D721Med (cell line): ENCODE results near the gene DKK3.

Source experiments
- DNase-seq: peaks from one replicate; pipeline ENCODE4 v3.0.0; 2011; ENCODE audit warnings: low spot score; ENCODE audit not compliant: insufficient read length
- FAIRE-seq: peaks from 2 replicates; lab custom pipeline; 2011; peaks lifted over from hg19 to GRCh38; lab: Jason Lieb, UNC
- CTCF ChIP-seq: IDR thresholded peaks from 2 replicates; pipeline ENCODE4 v1.5.1; 2012; ENCODE audit warnings: mild to moderate bottlenecking, control low read depth; ENCODE audit not compliant: insufficient read depth; ENCODE audit errors: missing control alignments

Gene DKK3

GRCh38 chr11:12028303-12028702 is 19.9 kb upstream of the DKK3 start:
- no peak for TF ChIP-seq CTCF
- DNase-seq (no peak), FAIRE-seq (no peak)

DNA sequence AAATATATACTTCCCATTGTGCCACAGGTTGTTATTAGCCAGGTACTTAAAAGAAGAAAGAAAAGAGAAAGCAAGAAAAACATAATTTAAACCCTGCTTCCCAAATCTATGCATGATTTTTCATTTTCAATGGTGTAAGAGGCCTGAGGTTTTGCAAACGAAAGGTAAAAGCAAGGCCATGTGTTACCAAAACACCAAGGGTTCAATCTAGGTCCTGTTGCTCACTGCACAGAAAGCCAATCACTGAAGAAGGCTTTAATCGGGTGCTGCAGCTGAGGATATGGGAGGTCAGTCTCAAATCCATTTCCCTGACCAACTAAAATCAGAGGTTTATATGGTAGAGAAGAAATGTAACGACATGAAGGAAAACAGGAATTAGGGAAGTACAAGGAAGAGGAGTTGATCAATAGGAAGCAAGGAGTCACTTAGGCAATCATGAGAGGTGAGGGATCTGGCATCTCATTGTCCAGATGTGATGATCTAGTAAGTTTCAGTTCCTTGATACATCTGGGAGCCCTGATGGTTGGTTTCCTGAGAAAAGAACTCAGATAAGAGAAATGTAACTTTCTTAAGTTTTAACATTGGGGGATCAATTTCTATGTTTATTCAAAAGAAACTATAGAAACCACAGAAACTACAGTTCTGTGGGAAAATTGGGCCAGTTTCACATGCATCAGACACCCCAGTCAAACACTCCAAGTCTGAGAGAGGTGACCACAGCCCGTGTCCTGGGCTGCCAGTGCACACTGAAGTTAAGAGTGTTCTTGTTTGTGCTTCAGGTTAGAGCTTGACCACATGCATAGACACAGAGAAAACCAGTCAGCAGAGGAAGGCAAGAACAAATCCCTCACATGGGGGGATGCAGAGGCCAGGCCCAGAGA is 18.1 kb upstream of the DKK3 start:
- no peak for FAIRE-seq
- no peak for TF ChIP-seq CTCF
- no peak for DNase-seq

GRCh38 chr11:12024254-12024926 is 16.0 kb upstream of the DKK3 start:
- FAIRE-seq (no peak), DNase-seq (no peak)
- no peak for TF ChIP-seq CTCF

DNA sequence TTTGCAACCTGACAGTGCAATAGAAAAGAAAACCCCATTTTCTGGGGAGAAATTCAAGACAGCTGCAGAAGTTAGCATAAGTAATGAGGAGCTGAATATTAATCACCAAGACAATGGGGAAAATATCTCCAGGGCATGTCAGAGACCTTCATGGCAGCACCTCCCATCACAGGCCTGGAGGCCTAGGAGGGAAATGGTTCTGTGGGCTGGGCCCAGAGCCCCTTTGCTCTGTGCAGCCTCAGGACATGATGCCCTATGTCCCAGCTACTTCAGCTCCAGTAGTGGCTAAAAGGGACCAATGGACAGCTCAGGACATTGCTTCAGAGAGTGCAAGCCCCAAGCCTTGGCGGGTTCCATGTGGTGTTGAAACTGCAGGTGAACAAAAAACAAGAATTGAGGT is 14.6 kb upstream of the DKK3 start:
- no peak for DNase-seq
- TF ChIP-seq CTCF = no peak
- no peak for FAIRE-seq

GRCh38 chr11:12020546-12020945 is 12.1 kb upstream of the DKK3 start:
- no peak for TF ChIP-seq CTCF
- no peak for FAIRE-seq
- DNase-seq = no peak

- FAIRE-seq = no peak
- DNase-seq = no peak
- TF ChIP-seq CTCF = no peak
Measured at GRCh38 chr11:12019866-12020416, 11.5 kb upstream of the DKK3 start.
